Mesendoderm (in vitro differentiated cells): ENCODE measurements around the gene SMYD3.
A peak's percentile ranks its signal among the peaks of the same experiment; 100 is the strongest.

Experiments used
- DNase-seq: peaks from one replicate; pipeline ENCODE4 v3.0.0; 2013
- H2AK5ac ChIP-seq: 2 replicates; pipeline ENCODE4 v1.6.1; 2013; ENCODE audit warnings: low read length, inconsistent platforms
- H2BK120ac ChIP-seq: 2 replicates; pipeline ENCODE4 v1.6.1; 2013; ENCODE audit warnings: low read depth, mild to moderate bottlenecking, low read length, moderate library complexity, mixed read lengths
- H2BK15ac ChIP-seq: replicated peaks from 2 replicates; pipeline ENCODE4 v1.6.1; 2013; ENCODE audit warnings: low read depth, mild to moderate bottlenecking, moderate library complexity
- H2BK5ac ChIP-seq: 2 replicates; pipeline ENCODE4 v1.6.1; 2013; ENCODE audit warnings: low read length, inconsistent platforms
- H3K18ac ChIP-seq: 2 replicates; pipeline ENCODE4 v1.6.1; 2013; ENCODE audit warnings: mild to moderate bottlenecking, low read length, mixed read lengths
- H3K23ac ChIP-seq: one replicate; pipeline ENCODE4 v1.6.1; 2013; ENCODE audit warnings: low read length
- H3K27ac ChIP-seq: 2 replicates; pipeline ENCODE4 v1.5.1; 2013; ENCODE audit warnings: low read depth, mild to moderate bottlenecking, inconsistent platforms, low read length, moderate library complexity
- H3K27me3 ChIP-seq: 2 replicates; pipeline ENCODE4 v1.6.1; 2013; ENCODE audit warnings: low read length, control low read depth, mild to moderate bottlenecking, inconsistent platforms; ENCODE audit not compliant: insufficient read depth, poor library complexity
- H3K36me3 ChIP-seq: 2 replicates; pipeline ENCODE4 v1.6.1; 2013; ENCODE audit warnings: low read length, inconsistent platforms; ENCODE audit not compliant: control insufficient read depth, insufficient read depth
- H3K4ac ChIP-seq: one replicate; pipeline ENCODE4 v1.6.1; 2013; ENCODE audit warnings: low read depth, mild to moderate bottlenecking, low read length, moderate library complexity
- H3K4me1 ChIP-seq: 2 replicates; pipeline ENCODE4 v1.6.1; 2013; ENCODE audit warnings: low read depth, low read length, inconsistent platforms; ENCODE audit not compliant: control insufficient read depth
- H3K4me2 ChIP-seq: 2 replicates; pipeline ENCODE4 v1.6.1; 2013; ENCODE audit warnings: low read length
- H3K4me3 ChIP-seq: 2 replicates; pipeline ENCODE4 v1.5.1; 2013; ENCODE audit warnings: mild to moderate bottlenecking, low read length
- H3K56ac ChIP-seq: one replicate; pipeline ENCODE4 v1.6.1; 2013; ENCODE audit warnings: low read length
- H3K79me1 ChIP-seq: 2 replicates; pipeline ENCODE4 v1.6.1; 2013; ENCODE audit warnings: low read length, inconsistent platforms
- H3K79me2 ChIP-seq: 2 replicates; pipeline ENCODE4 v1.6.1; 2013; ENCODE audit warnings: mild to moderate bottlenecking, low read length; ENCODE audit not compliant: control insufficient read depth, insufficient read depth
- H3K9ac ChIP-seq: 2 replicates; pipeline ENCODE4 v1.6.1; 2013; ENCODE audit warnings: low read length, inconsistent platforms
- H4K5ac ChIP-seq: one replicate; pipeline ENCODE4 v1.6.1; 2013; ENCODE audit warnings: low read length
- H4K8ac ChIP-seq: one replicate; pipeline ENCODE4 v1.6.1; 2013; ENCODE audit warnings: low read depth, mild to moderate bottlenecking, control low read depth, low read length, moderate library complexity
- WGBS: extraction: QIAGEN DNeasy Blood & Tissue Kit; methylation state at CpG from one replicate; pipeline ENCODE4 v1.1.7; 2013; ENCODE audit warnings: low lambda C conversion rate, missing lambda C conversion rate; ENCODE audit not compliant: insufficient coverage; ENCODE audit errors: extremely low coverage; 5-methylcytosine and 5-hydroxymethylcytosine counted together

The SMYD3 gene

GRCh38 chr1:245875581-245876261 lies 631.4 kb downstream of the SMYD3 start:
- H3K79me2 ChIP-seq: no peaks in the 10 kb centered on the region
- no peak overlapping the region for H3K27ac ChIP-seq
- H3K79me1 ChIP-seq: no peaks in the 10 kb centered on the region
- H3K4me3 ChIP-seq: no peak overlapping the region
- H3K4me1 ChIP-seq: no peaks in the 10 kb centered on the region
- H3K4me2 ChIP-seq: no peak overlapping the region
- no peak for DNase-seq
- H3K36me3 ChIP-seq: no peaks in the 10 kb centered on the region
- H3K18ac ChIP-seq: no peak overlapping the region
- no peak overlapping the region for H4K8ac ChIP-seq
- no peak overlapping the region for H3K9ac ChIP-seq
- no peak overlapping the region for H3K56ac ChIP-seq
- H3K4ac ChIP-seq: no peak overlapping the region
- no peak overlapping the region for H2AK5ac ChIP-seq
- WGBS: no CpG with 5 or more reads among the region's 4 CpGs
- H4K5ac ChIP-seq: no peak overlapping the region
- H2BK15ac ChIP-seq: no peak overlapping the region
- H2BK120ac ChIP-seq: no peak overlapping the region
- H2BK5ac ChIP-seq: no peak overlapping the region
- no peak overlapping the region for H3K23ac ChIP-seq
- H3K27me3 ChIP-seq: no peaks in the 10 kb centered on the region

DNA sequence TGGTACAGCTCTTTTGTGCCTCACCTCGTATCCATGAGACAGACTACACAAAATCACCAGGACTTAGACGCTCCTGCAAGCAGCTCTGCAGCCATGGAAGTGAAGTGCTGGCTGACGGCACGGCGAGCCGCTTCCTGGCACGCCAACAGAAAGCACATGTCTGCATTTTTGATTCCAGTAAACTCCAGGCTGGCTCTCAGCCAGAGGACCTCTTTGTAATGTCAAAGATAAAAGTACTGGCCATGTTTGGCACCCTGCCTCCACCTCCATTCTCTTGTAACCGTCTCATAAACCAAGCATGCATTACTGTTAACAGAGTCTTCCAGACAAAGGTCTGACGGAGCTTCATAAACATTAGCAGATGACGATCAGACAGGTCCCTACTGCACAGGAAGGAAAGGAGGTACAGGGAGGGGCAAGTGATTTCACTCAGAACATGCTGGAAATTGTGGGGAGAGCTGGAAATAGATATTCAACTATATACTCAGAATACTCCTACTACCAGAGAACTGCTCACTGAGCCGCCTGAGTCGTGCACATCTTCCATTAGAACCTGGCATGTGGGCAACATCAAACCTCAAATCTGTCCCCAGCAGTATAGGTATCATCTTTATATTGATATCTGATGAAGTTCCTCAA lies 632.0 kb downstream of the SMYD3 start:
- Histone ChIP-seq H4K8ac (no peak overlapping the region), H4K5ac (no peak overlapping the region), H3K36me3 (no peaks in the 10 kb centered on the region), H2BK15ac (no peak overlapping the region), H3K4me2 (no peak overlapping the region), H2BK120ac (no peak overlapping the region), H2AK5ac (no peak overlapping the region), H3K18ac (no peak overlapping the region), H3K27ac (no peak overlapping the region), H3K23ac (no peak overlapping the region), H2BK5ac (no peak overlapping the region), H3K4me1 (no peaks in the 10 kb centered on the region), H3K27me3 (no peaks in the 10 kb centered on the region), H3K79me2 (no peaks in the 10 kb centered on the region), H3K79me1 (no peaks in the 10 kb centered on the region), H3K9ac (no peak overlapping the region), H3K4me3 (no peak overlapping the region), H3K56ac (no peak overlapping the region), H3K4ac (no peak overlapping the region)
- DNase-seq: no peak
- WGBS: no CpG with 5 or more reads among the region's 12 CpGs

GRCh38 chr1:245873883-245874671 lies 633.0 kb downstream of the SMYD3 start:
- DNase-seq: peak; percentile 18
- Histone ChIP-seq H3K27ac (no peak overlapping the region), H3K36me3 (no peaks in the 10 kb centered on the region), H4K5ac (no peak overlapping the region), H3K18ac (no peak overlapping the region), H2AK5ac (no peak overlapping the region), H3K9ac (no peak overlapping the region), H3K27me3 (no peaks in the 10 kb centered on the region), H3K79me1 (no peaks in the 10 kb centered on the region), H2BK5ac (no peak overlapping the region), H4K8ac (no peak overlapping the region), H3K4ac (no peak overlapping the region), H2BK15ac (no peak overlapping the region), H3K4me1 (peaks cover 4% of the 10 kb centered on the region), H3K23ac (no peak overlapping the region), H3K56ac (no peak overlapping the region), H3K4me2 (no peak overlapping the region), H3K79me2 (no peaks in the 10 kb centered on the region), H2BK120ac (no peak overlapping the region), H3K4me3 (no peak overlapping the region)
- WGBS: no CpG with 5 or more reads among the region's 7 CpGs

DNA sequence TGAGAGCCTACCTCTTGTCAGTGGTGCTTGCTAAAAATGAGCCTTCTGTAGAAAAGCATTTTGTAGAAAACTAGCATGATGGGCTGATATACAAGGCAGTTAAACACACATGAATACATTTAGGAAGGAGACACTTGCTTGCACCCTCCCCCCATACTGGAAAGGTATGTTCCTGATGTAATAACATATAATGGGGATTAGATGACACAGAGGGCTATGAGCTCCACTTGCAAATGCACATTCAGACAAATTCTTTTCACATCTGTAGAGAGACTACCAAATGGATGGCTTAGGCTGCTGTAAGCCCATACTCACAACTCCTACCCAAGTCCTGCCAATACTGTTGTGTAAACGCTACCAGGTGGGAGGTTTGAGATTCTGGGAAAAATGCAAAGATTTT lies 634.0 kb downstream of the SMYD3 start:
- Histone ChIP-seq H2BK120ac (no peak overlapping the region), H4K8ac (no peak overlapping the region), H2BK15ac (no peak overlapping the region), H3K4ac (no peak overlapping the region), H3K23ac (no peak overlapping the region), H4K5ac (no peak overlapping the region), H2BK5ac (no peak overlapping the region), H3K36me3 (no peaks in the 10 kb centered on the region), H3K79me2 (no peaks in the 10 kb centered on the region), H3K4me1 (peaks cover 4% of the 10 kb centered on the region), H3K56ac (no peak overlapping the region), H3K27ac (no peak overlapping the region), H2AK5ac (no peak overlapping the region), H3K27me3 (no peaks in the 10 kb centered on the region), H3K9ac (no peak overlapping the region), H3K18ac (no peak overlapping the region), H3K4me2 (no peak overlapping the region), H3K4me3 (no peak overlapping the region), H3K79me1 (no peaks in the 10 kb centered on the region)
- DNase-seq: no peak
- no CpG with 5 or more reads among the region's 1 CpG for WGBS

DNA sequence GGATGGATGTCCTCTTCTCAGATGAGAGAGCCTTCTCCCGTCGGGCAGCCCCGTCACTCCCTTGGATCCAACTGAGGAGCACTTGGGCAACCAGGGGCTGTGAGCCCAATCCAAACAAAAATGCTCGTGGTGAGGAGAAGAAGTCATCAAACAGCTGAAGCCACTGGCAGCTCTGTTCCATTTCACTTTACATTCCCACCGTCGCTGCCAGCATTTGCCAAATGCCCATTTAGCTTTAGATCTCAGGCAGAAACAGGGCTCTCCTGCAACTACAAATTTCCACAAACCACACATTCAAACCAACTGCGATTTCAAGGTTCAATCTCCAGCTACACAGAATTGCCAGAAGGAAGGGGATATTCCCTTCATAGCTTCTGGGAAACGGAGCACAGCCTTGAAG lies 634.6 kb downstream of the SMYD3 start:
- no peak overlapping the region for H2AK5ac ChIP-seq
- H3K18ac ChIP-seq: no peak overlapping the region
- H3K56ac ChIP-seq: no peak overlapping the region
- no peak for DNase-seq
- H4K5ac ChIP-seq: no peak overlapping the region
- no peak overlapping the region for H2BK15ac ChIP-seq
- no peak overlapping the region for H3K27ac ChIP-seq
- H3K23ac ChIP-seq: no peak overlapping the region
- H3K79me1 ChIP-seq: no peaks in the 10 kb centered on the region
- no CpG with 5 or more reads among the region's 8 CpGs for WGBS
- no peak overlapping the region for H2BK5ac ChIP-seq
- H3K79me2 ChIP-seq: no peaks in the 10 kb centered on the region
- no peak overlapping the region for H3K4me2 ChIP-seq
- no peak overlapping the region for H2BK120ac ChIP-seq
- H3K27me3 ChIP-seq: no peaks in the 10 kb centered on the region
- H3K4me1 ChIP-seq: peaks cover 4% of the 10 kb centered on the region
- H4K8ac ChIP-seq: no peak overlapping the region
- H3K4ac ChIP-seq: no peak overlapping the region
- H3K4me3 ChIP-seq: no peak overlapping the region
- no peaks in the 10 kb centered on the region for H3K36me3 ChIP-seq
- no peak overlapping the region for H3K9ac ChIP-seq
